Activated T-cell treated with anti-CD3 and anti-CD28 coated beads for 24 hours (primary cell): Measurements from ENCODE around the gene C18orf63.
"Not testable (repeated sequence)": the region's sequence is repeated elsewhere in the genome, so short reads cannot be mapped to it uniquely, and the experiment has no call there.

Experiments used
- DNase-seq: peaks from one replicate; pipeline ENCODE4 v3.0.0-alpha.2; 2020; ENCODE audit warnings: low read depth

C18orf63 gene

GRCh38 chr18:74315464-74316256 lies at the start of gene C18orf63:
Gene C18orf63, plus strand, starts transcription at chr18:74315839. Its CDS starts 2,027 bp downstream, at chr18:74317866.
- DNase-seq = no peak

- DNase-seq = no peak
These were observed 49.5 kb upstream of the C18orf63 start for GRCh38 chr18:74266161-74266560.

GRCh38 chr18:74268175-74268574 lies 47.5 kb upstream of the C18orf63 start:
- no peak for DNase-seq

- no peak for DNase-seq
These were observed 46.6 kb upstream of the C18orf63 start for GRCh38 chr18:74268933-74269620.

- no peak for DNase-seq
These were observed 44.0 kb upstream of the C18orf63 start for GRCh38 chr18:74271635-74272034.

GRCh38 chr18:74273394-74273793 lies 42.2 kb upstream of the C18orf63 start:
- no peak for DNase-seq

DNA sequence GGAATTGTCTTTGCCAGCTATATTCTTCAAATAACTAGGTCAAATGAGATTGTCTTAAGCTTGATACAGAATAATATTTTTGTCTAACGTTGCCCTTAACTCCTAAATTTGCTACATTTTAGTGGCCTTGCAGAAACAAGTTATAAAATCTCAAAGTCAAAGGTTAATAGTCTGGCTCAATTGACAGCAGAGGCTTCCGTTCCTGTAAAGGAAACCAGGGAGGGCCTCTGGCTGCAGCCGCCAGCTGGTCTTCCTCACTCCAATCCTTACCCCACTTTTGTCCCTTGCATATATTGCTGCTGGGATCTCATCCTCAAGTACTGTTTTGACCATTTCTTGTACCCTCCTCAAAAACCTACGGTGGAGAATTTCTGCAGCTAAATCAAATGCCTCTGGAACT lies 40.9 kb upstream of the C18orf63 start:
- no peak for DNase-seq

DNA sequence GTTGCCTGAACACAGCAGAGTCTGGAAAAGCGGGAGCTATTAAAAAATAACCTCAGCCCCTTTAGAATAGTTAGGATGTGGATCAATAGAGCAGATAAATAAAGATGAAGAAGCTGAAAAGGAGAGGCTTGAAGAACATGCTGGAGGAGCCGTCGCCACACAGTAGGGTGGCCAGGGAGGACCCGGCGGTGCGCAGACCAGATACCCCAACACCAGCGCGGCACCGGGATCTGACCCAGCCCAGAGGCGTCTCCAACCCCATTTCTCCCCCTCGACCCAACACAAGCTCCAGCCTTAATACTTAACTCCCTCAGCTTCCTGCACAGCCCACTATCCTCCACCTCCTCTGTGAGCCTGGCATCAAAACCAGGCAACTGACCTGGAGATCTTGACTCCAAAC lies 39.9 kb upstream of the C18orf63 start:
- DNase-seq = no peak

DNA sequence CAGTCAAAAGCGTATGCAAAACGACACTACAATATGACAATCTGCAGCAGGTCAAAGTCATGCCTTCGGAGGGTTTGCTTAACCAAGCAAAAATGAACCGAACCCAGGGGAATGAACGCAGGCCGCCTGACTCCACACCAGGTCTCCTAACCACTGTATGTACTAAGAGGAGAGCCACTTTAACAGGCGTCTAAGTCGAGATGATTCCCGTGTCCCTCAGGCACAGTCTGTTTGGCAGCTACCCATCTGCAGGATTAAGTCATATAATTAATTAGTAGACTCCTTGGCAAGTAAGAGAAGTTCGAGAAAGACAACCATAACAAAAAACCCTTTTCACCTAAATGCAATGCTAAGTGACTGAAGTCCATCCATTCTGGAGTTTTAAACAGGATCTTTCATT lies 39.0 kb upstream of the C18orf63 start:
- no peak for DNase-seq

GRCh38 chr18:74277296-74277695 lies 38.3 kb upstream of the C18orf63 start:
- DNase-seq = no peak

DNA sequence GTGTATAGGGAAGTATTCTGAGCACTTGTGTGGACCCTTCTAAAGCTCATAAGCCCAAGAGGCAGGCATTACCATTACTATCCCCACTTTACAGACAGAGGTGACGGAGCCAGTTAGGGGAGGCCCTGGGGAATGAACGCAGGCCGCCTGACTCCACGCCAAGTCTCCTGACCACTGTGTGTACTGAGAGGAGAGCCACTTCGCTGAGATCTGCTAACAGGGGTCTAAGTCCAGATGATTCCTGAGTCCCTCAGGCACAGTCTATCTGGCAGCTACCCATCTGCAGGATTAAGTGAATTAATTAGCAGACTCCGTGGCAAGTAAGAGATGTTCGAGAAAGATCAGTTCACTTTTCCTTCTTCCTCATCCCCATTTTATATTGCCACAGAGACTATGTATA lies 37.6 kb upstream of the C18orf63 start:
- no peak for DNase-seq

- no peak for DNase-seq
These were observed 36.7 kb upstream of the C18orf63 start for GRCh38 chr18:74278983-74279382.

DNA sequence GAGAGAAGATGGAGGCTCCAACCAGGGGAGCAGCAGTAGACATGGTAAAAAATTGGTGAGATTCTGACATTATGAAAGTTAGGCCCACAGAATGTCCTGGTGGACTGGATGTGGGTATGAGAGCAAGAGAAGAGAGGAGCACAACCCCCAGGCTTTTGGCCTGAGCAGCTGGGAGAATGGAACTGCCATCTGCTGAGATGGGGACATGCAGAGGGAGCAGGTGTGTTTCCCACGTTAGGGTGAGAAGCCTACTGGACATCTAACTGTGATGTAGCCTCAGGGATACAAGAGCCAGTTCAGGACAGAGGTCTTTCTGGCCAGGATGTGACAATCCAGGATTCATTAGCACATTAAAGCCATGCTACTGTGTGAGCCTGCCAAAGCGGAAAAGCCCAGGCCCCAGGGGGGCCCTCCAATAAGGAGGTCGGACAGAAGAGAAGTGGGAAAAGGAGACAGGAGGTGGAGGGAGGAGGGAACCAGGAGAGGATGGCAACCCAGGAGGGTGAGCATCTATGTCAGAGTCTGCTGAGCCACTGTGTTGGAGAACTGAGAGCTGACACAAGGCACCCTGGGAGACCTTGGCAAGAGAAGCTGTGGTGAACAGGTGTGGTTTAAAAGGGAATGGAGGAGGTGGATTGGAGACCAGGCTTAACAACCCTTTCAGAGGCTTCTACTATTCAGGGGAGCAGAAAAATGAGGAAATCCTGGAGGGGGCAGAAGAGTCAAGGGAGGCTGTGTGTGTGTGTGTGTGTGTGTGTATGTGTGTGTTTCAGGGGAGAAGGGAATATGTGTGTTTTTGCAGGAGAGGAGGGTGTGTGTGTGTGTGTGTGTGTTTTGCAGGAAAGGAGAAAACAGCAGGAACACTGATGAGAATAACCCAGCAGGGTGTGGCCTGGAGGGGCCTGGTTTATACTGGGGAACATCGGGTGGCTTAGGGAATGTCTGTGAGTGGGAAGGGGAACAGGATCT lies 34.3 kb upstream of the C18orf63 start:
- DNase-seq = no peak

DNA sequence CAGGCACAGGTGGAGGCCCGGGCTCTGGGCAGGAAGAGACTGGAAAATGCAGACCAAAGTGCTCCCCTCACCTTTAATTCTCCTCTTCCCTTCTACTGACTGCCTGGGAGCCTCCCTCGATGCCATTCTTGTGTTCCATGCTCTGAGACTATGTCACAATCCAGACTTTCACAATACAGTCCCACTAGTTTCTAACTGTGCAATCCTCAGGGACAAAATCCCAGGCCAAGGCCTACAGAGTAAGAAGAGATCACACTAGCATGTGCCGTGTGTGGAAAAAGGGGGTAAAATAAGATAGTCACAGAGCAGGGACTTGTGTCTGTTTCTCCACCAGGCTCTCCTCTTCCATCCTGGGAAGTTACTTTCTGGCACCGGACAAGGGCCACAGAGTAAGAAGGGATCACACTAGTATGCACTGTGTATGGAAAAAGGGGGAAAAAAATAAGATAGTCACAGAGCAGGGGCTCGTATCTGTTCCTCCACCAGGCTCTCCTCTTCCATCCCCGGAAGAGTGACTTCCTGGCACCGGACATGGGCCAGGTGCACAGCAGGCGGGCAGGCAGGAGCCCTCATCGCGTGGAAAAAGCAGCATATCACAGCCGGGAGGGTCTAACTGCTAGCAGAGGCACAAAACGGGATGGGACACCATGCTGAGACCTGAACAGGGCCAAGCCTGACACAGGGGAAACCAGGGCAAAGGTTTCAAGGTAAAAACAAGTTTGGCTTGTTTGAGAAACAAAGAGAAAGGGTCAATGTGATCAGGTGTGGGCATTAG lies 33.5 kb upstream of the C18orf63 start:
- no peak for DNase-seq

- no peak for DNase-seq
These were observed 32.7 kb upstream of the C18orf63 start for GRCh38 chr18:74282755-74283554.

DNA sequence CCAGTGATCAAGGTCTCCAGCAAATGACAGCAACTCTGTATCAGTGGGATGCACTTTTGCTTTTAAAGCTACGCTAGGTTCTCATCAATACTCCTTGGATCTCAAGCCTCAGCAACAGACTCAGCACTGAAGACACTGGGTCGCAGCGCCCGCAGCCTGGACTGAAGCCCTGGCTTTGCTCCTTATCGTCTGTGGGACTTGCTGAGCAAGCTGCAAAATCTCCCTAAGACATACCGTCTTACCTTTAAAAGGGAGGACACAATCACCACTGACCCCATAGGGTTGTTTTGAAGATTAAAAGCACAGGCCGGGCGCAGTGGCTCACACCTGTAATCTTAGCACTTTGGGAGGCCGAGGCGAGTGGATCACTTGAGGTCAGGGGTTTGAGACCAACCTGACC lies 32.0 kb upstream of the C18orf63 start:
- no peak for DNase-seq

- DNase-seq = no peak
These were observed 31.3 kb upstream of the C18orf63 start for GRCh38 chr18:74284191-74284979.

DNA sequence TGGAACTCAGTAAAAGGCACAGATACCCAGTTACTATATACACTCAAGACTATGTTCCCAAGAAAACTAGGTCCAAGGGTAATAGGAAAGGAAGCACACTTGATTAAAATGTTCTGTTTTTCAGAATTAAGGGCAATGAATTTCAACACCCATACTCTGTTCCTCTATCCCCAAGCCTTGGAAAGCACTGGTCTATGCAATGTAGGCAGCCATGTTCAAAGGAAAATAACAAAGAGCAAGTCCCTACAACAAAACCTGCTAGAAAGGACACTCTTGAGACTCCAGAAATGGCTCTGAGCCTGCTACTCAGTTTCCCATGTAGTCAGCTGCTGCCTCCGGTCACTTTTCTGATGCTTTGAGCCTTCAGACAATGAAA lies 30.7 kb upstream of the C18orf63 start:
- no peak for DNase-seq

- not testable (repeated sequence) for DNase-seq
These were observed 30.1 kb upstream of the C18orf63 start for GRCh38 chr18:74285583-74285982.
